Activated CD4-positive, alpha-beta T cell treated with anti-CD3 and anti-CD28 coated beads, Interleukin-2, Interleukin-6, amounts not matched to agents 100 ng/mL and 50 ng/mL, durations not matched to agents 16 hours and 8 hours (primary cell): ENCODE data around the gene LENG1.

Source experiments
- DNase-seq: peaks from one replicate; pipeline ENCODE4 v3.0.0-alpha.2; 2020

LENG1 gene

GRCh38 chr19:54162241-54162805 lies 2.8 kb upstream of the LENG1 start:
- DNase-seq = peak; percentile 83

DNA sequence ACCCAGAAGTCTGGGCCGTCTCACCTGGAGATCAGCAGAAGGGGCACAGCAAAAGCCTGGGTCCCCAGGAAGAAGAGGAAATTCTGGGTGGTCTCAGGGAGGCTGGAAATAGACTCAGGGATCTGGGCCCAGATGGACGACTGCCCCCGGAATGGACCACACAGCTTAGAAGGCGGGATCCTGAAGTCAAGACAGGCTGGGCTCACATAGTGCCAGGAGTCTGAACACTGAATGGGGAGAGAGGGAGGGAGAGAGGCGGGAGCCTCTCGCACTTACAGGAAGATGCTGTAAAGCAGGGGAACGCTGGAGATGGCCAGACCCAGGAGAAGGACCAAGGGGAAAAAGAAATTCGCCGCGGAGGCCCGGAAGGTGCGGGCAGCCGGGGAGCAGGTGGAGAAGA lies 1.3 kb upstream of the LENG1 start:
- no peak for DNase-seq

GRCh38 chr19:54160182-54160811 lies 776 bp upstream of the LENG1 start:
- peak; percentile 24 for DNase-seq

DNA sequence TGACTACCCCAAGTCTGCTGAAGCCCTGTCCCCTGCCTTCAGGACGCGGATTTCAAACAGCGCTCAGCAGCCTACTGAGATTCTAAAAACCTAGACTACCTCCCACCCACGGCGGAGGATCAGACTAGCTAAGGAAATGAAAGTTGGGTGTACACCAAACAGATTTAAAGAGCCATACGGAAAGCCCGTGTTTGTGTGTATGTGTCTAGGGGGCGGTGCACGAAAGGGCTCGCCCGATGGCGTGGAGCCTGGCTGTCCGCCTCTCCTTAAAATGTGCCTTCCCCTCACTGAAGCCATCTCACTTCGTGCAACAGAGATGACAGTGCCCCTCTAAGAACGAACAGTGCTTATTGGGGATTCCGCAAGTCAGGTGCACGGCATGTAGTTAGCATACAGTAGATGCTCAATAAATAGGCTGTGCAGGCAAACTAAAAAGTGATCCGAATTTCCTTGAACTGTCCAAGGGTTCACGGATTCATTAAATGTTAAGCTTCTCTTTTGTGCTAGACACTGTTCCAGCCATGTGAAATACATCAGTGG lies 639 bp downstream of the LENG1 start:
- peak; percentile 43 for DNase-seq

GRCh38 chr19:54156953-54157352 lies 2.6 kb downstream of the LENG1 start:
- no peak for DNase-seq

- no peak for DNase-seq
Observed at GRCh38 chr19:54156490-54156889, 3.0 kb downstream of the LENG1 start.

GRCh38 chr19:54155694-54156093 lies 3.8 kb downstream of the LENG1 start:
- no peak for DNase-seq

DNA sequence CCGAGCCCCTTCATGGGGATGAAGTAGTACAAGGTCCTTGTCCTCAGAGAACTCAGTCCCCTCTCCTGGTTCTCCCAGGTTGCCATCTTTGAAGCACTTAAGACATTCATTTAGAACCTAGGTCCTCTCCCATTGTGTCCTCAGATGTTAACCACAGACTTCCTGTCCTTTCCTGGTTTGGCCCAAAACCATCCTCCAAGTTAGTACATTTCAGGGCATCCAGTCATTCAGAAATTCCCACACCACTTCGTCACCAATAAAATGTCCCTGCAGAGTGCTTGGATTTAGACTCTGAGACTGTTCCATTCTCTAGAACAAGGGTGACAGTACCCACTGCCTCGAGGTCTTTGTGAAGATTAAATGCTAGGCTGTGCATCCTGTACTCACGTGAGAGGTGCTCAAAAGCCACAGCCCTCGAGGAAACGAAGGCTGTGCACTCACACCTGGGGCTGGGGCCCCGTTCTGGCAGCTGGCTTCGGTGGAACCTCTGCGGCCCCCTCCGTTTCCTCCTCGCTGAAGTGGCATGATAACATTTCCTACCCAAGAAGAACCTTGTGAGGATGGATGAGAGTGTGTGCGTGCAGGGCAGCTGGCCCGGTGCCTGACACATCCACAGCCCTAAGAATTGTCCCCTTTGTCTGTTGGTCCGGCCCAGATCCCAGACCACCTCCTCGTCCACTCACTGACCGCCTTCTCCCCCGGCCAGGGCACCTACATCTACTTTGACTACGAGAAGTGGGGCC lies 4.7 kb downstream of the LENG1 start:
- DNase-seq = peak; percentile 32

GRCh38 chr19:54153731-54154326 lies 5.7 kb downstream of the LENG1 start:
- DNase-seq = no peak

DNA sequence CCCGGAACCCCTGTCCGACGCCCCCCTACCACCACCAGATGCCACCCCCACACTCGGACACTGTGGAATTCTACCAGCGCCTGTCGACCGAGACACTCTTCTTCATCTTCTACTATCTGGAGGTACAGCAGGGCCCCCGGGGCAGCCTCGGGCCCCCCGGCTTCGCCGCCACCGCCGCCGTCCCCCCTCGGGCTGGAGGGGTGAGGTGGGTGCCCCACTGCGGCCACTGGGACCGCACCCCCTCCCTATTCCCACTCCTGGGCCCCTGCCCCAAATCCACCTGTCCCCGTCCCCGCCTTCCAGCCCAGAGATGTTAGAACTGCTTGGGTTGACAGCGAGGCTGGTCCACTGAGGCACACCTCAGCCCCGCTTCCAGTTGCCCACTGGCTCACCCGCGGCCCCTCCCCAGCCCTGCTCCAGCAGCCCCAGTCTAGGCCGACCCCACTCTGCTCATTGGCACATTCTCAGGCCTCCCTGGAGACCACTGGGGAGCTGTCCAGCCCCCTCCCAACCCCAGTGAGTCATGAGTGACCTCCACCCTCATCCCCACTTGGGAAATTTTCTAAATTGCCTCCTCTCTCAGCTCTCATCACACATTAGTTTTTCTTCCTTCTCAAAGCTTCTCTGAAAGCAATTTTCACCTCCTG lies 6.5 kb downstream of the LENG1 start:
- no peak for DNase-seq

GRCh38 chr19:54152267-54152666 lies 7.3 kb downstream of the LENG1 start:
- DNase-seq = no peak

GRCh38 chr19:54151362-54152035 lies 8.0 kb downstream of the LENG1 start:
- no peak for DNase-seq

DNA sequence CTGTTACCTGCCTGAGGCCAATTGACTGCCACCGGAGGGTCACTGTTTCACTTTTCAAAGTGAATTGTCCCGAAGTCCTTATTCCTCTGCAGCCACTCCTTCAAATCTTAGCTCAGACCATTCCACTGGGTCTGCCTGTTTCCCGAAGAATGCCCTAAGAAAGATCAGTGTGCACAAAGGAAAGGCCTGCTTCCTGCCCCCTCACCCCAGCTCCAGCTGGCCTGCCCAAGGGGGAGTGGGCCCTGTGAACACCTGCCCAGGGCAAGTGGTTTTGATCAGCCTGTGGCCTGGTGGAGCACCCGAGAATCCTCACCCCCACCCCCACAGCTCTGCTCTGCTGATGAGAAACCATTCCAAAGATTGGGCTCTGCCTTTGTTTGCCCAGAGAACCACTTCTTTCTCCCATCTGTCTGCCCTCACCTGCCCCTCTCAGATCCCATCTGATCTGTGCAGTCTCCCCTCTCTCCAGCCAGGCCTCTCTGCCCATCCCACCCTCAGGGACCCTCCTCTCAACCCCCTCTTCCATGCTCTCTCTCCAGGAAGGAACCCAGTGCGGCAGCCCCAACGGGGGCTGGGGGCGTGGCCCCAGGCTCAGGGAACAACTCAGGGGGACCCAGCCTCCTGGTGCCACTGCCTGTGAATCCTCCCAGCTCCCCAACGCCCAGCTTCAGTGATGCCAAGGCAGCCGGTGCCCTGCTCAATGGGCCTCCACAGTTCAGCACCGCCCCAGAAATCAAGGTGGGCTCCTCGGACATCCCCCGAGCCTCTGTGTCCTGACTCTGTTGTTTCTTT lies 10.3 kb downstream of the LENG1 start:
- no peak for DNase-seq

DNA sequence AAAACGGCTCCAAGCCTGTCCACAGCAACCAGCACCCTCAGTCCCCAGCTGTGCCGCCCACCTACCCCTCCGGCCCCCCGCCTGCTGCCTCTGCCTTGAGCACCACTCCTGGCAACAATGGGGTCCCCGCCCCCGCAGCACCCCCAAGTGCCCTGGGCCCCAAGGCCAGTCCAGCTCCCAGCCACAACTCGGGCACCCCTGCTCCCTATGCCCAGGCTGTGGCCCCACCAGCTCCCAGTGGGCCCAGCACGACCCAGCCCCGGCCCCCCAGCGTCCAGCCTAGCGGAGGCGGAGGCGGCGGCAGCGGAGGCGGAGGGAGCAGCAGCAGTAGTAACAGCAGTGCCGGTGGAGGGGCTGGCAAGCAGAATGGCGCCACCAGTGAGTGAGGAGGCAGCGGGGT lies 11.4 kb downstream of the LENG1 start:
- no peak for DNase-seq

DNA sequence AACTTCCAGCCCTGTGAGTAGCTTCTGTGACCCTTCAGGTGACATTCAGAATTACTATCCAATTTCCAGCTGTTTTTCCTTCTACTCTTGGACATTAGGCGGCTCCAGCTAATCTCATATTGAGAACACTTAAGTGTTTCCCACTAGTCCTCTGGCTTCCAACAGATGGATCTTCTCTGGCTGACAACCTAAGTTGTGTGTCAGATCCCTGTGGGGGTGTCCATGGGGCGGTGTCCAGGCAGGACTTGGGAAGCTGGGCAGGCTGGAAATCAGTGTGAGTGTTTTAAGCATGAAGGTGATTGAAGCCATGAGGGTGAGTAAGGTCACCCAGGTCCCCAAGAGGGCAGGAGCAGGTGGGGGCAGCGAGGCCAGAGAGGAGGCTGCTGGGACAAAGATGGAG lies 11.8 kb downstream of the LENG1 start:
- DNase-seq = no peak

DNA sequence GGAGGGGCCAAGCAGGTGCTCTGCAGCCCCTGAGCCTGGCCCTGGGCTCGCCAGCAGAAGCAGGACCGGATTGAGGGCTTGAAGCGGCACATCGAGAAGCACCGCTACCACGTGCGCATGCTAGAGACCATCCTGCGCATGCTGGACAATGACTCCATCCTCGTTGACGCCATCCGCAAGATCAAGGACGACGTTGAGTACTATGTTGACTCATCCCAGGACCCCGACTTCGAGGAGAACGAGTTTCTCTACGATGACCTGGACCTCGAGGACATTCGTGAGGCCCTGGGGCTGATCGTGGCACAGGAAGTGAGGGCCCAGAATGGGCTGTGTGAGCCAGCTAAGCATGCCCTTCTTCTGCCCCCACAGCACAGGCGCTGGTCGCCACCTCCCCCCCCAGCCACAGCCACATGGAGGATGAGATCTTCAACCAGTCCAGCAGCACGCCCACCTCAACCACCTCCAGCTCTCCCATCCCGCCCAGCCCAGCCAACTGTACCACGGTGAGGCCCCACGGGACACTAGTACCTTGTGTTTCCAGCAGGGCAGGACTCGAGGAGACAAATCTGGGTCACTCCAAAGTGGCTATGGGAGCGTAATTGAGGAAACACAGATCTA lies 13.9 kb downstream of the LENG1 start:
- no peak for DNase-seq

GRCh38 chr19:54142166-54142780 lies 17.2 kb downstream of the LENG1 start:
- DNase-seq = no peak

- no peak for DNase-seq
Observed at GRCh38 chr19:54141356-54141755, 18.2 kb downstream of the LENG1 start.

DNA sequence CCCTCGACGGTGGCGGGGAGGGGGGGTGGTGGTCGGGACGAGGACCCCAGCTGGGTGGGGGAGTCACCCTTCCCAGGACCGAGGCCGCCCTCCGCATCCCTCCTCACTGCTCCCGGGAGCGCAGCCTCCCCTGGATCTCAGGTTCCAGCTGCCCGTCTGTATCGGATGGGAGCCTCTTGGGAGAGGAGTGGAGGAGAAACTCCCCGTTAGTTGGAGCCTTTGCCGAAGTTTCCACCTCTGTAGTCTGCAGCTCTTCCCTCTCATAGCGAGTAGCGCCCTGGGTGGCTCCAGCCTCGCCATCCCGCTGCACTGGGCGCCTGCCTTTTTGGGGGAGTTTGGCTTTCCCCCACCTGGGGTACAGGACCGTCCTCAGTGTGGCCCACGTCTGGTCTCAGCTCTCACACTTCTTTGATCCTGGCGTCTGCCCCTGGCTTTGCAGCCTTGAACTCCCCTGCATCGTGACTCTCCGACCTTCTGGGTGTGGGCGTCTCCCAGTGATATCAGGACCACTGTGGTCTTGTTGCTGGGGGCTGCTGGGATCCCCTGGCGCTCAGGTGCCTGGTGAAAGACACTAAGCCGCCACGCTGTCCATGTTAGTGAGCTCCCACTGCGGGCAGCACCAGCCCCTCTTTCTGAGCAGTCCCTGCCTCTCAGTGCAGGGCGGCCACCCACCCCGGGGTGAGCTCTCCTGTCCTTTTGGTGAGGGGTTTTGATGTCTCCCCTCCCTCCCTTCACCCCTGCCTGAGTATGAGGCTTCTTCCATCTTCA lies 20.8 kb downstream of the LENG1 start:
- DNase-seq = peak; percentile 16
